Mesendoderm (in vitro differentiated cells): ENCODE measurements around the gene CLK1. TPM values are rescaled to one million over a fixed set of nuclear protein-coding genes. Genes with fewer than 3 reads are reported as not detected.
A peak's percentile ranks its signal among the peaks of the same experiment; 100 is the strongest.

ENCODE experiments used
- DNase-seq: peaks from one replicate; pipeline ENCODE4 v3.0.0; 2013
- H2AK5ac ChIP-seq: 2 replicates; pipeline ENCODE4 v1.6.1; 2013; ENCODE audit warnings: low read length, inconsistent platforms
- H2BK120ac ChIP-seq: 2 replicates; pipeline ENCODE4 v1.6.1; 2013; ENCODE audit warnings: low read depth, mild to moderate bottlenecking, low read length, moderate library complexity, mixed read lengths
- H2BK15ac ChIP-seq: replicated peaks from 2 replicates; pipeline ENCODE4 v1.6.1; 2013; ENCODE audit warnings: low read depth, mild to moderate bottlenecking, moderate library complexity
- H2BK5ac ChIP-seq: 2 replicates; pipeline ENCODE4 v1.6.1; 2013; ENCODE audit warnings: low read length, inconsistent platforms
- H3K18ac ChIP-seq: 2 replicates; pipeline ENCODE4 v1.6.1; 2013; ENCODE audit warnings: mild to moderate bottlenecking, low read length, mixed read lengths
- H3K23ac ChIP-seq: one replicate; pipeline ENCODE4 v1.6.1; 2013; ENCODE audit warnings: low read length
- H3K27ac ChIP-seq: 2 replicates; pipeline ENCODE4 v1.5.1; 2013; ENCODE audit warnings: low read depth, mild to moderate bottlenecking, inconsistent platforms, low read length, moderate library complexity
- H3K27me3 ChIP-seq: 2 replicates; pipeline ENCODE4 v1.6.1; 2013; ENCODE audit warnings: low read length, control low read depth, mild to moderate bottlenecking, inconsistent platforms; ENCODE audit not compliant: insufficient read depth, poor library complexity
- H3K36me3 ChIP-seq: 2 replicates; pipeline ENCODE4 v1.6.1; 2013; ENCODE audit warnings: low read length, inconsistent platforms; ENCODE audit not compliant: control insufficient read depth, insufficient read depth
- H3K4ac ChIP-seq: one replicate; pipeline ENCODE4 v1.6.1; 2013; ENCODE audit warnings: low read depth, mild to moderate bottlenecking, low read length, moderate library complexity
- H3K4me1 ChIP-seq: 2 replicates; pipeline ENCODE4 v1.6.1; 2013; ENCODE audit warnings: low read depth, low read length, inconsistent platforms; ENCODE audit not compliant: control insufficient read depth
- H3K4me2 ChIP-seq: 2 replicates; pipeline ENCODE4 v1.6.1; 2013; ENCODE audit warnings: low read length
- H3K4me3 ChIP-seq: 2 replicates; pipeline ENCODE4 v1.5.1; 2013; ENCODE audit warnings: mild to moderate bottlenecking, low read length
- H3K56ac ChIP-seq: one replicate; pipeline ENCODE4 v1.6.1; 2013; ENCODE audit warnings: low read length
- H3K79me1 ChIP-seq: 2 replicates; pipeline ENCODE4 v1.6.1; 2013; ENCODE audit warnings: low read length, inconsistent platforms
- H3K79me2 ChIP-seq: 2 replicates; pipeline ENCODE4 v1.6.1; 2013; ENCODE audit warnings: mild to moderate bottlenecking, low read length; ENCODE audit not compliant: control insufficient read depth, insufficient read depth
- H3K9ac ChIP-seq: 2 replicates; pipeline ENCODE4 v1.6.1; 2013; ENCODE audit warnings: low read length, inconsistent platforms
- H4K5ac ChIP-seq: one replicate; pipeline ENCODE4 v1.6.1; 2013; ENCODE audit warnings: low read length
- H4K8ac ChIP-seq: one replicate; pipeline ENCODE4 v1.6.1; 2013; ENCODE audit warnings: low read depth, mild to moderate bottlenecking, control low read depth, low read length, moderate library complexity
- WGBS: extraction: QIAGEN DNeasy Blood & Tissue Kit; methylation state at CpG from one replicate; pipeline ENCODE4 v1.1.7; 2013; ENCODE audit warnings: low lambda C conversion rate, missing lambda C conversion rate; ENCODE audit not compliant: insufficient coverage; ENCODE audit errors: extremely low coverage; 5-methylcytosine and 5-hydroxymethylcytosine counted together
- polyA plus RNA-seq, 2 experiments: library from polyadenylated mRNA; stranded (reverse); fragments of 200-250 nt; gene quantifications; one replicate each; pipeline ENCODE4 v1.2.3, GENCODE V29; 2013

CLK1 gene
- polyA plus RNA-seq (2013, experiment 1 of 2): 33.3 TPM
- polyA plus RNA-seq (2013, experiment 2 of 2): 34.0 TPM

- H3K27ac ChIP-seq: peak within 1 kb of the TSS; percentile 85
- H3K79me2 ChIP-seq: peaks cover 33% of the 10 kb centered on the region
- peak within 1 kb of the TSS; percentile 82 for H3K18ac ChIP-seq
- H3K36me3 ChIP-seq: no peaks in the 10 kb centered on the region
- peak within 1 kb of the TSS; percentile 99 for H3K9ac ChIP-seq
- H3K23ac ChIP-seq: no peak within 1 kb of the TSS
- peak within 1 kb of the TSS; percentile 40 for H3K4me2 ChIP-seq
- peak within 1 kb of the TSS; percentile 80 for H2BK5ac ChIP-seq
- H3K27me3 ChIP-seq: no peaks in the 10 kb centered on the region
- no peak within 1 kb of the TSS for H2AK5ac ChIP-seq
- peak within 1 kb of the TSS; percentile 76 for H2BK120ac ChIP-seq
- peak; percentile 93 for DNase-seq
- peak within 1 kb of the TSS; percentile 94 for H3K4me3 ChIP-seq
- no peak within 1 kb of the TSS for H2BK15ac ChIP-seq
- peak within 1 kb of the TSS; percentile 98 for H4K8ac ChIP-seq
- H3K4ac ChIP-seq: peak within 1 kb of the TSS; percentile 92
- no CpG with 5 or more reads among the region's 89 CpGs for WGBS
- peak within 1 kb of the TSS; percentile 99 for H3K56ac ChIP-seq
- peaks cover 3% of the 10 kb centered on the region for H3K79me1 ChIP-seq
- H4K5ac ChIP-seq: no peak within 1 kb of the TSS
- H3K4me1 ChIP-seq: peaks cover 2% of the 10 kb centered on the region
These were observed at the start of gene CLK1 for GRCh38 chr2:200864176-200865034. Gene CLK1 (minus strand): TSS chr2:200864658. CDS start chr2:200861862, 2,796 bp downstream.

- DNase-seq: no peak
- Histone ChIP-seq H3K79me2 (no peaks in the 10 kb centered on the region), H4K8ac (no peak overlapping the region), H3K27me3 (peaks cover 2% of the 10 kb centered on the region), H4K5ac (no peak overlapping the region), H3K23ac (no peak overlapping the region), H3K4me2 (no peak overlapping the region), H2BK5ac (no peak overlapping the region), H3K27ac (no peak overlapping the region), H3K36me3 (peaks cover 2% of the 10 kb centered on the region), H3K56ac (no peak overlapping the region), H3K4ac (no peak overlapping the region), H2BK15ac (no peak overlapping the region), H2AK5ac (no peak overlapping the region), H3K4me3 (no peak overlapping the region), H3K4me1 (no peaks in the 10 kb centered on the region), H3K79me1 (no peaks in the 10 kb centered on the region), H2BK120ac (no peak overlapping the region), H3K18ac (no peak overlapping the region), H3K9ac (no peak overlapping the region)
These were observed 49.2 kb upstream of the CLK1 start for GRCh38 chr2:200913654-200914053.

DNA sequence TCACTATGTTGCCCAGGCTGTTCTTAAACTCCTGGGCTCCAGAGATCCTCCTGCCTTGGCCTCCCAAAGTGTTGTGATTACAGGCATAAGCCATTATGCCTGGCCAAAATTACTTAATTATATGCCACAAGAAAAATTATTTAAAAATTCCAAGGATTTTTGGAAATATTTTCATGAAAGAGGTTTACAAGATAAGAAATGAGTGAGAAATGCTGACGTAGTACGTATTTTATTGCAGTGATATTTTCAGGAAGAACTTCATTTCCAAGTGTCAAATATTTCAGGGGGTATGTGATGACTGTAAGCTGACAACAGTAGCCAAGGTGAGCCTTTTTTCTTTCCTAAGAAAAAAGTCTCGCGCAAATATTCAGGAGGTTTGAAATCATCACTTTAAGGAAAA, 45.5 kb upstream of the CLK1 start:
- Histone ChIP-seq H3K4me2 (no peak overlapping the region), H3K18ac (no peak overlapping the region), H3K9ac (no peak overlapping the region), H4K5ac (no peak overlapping the region), H3K56ac (no peak overlapping the region), H3K4me3 (no peak overlapping the region), H2BK15ac (no peak overlapping the region), H3K27ac (no peak overlapping the region), H2BK120ac (no peak overlapping the region), H3K4ac (no peak overlapping the region), H3K4me1 (no peaks in the 10 kb centered on the region), H3K23ac (no peak overlapping the region), H2BK5ac (no peak overlapping the region), H2AK5ac (no peak overlapping the region), H4K8ac (no peak overlapping the region), H3K27me3 (peaks cover 2% of the 10 kb centered on the region), H3K79me2 (no peaks in the 10 kb centered on the region), H3K79me1 (no peaks in the 10 kb centered on the region), H3K36me3 (peaks cover 2% of the 10 kb centered on the region)
- DNase-seq: no peak
- WGBS: 100% methylated on average over 2 of the region's 4 CpGs

DNA sequence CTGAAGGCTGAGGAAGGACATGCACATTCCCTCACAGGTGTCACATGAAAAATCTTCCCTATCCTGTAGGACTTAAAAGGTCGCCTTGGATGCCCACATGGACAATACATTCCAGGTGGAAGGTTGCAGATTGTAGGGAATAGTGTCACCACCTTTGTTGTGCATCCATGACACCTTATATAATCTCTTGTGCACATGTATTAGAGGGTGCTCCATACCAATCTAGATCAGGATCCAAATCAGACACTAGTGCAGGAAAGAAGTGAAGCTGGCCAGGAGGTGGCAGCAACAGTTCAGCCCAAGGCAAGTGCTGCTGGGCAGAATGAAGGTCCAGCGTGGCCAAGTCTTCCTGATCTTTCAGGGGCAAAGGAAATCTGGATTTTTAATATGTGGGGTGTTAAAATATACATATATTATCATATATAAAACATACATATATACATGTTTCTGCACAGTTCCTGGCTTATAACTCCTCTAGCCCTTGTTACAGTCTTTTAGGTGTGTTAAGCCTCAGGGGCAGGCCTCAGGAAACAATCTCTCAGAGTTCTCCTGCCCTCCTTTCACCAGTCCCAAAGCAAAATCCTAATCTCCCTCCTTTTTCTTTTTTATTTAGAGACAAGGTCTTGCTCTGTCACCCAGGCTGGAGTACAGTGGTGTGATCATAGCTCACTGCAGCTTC, 41.3 kb upstream of the CLK1 start:
- Histone ChIP-seq H3K4me3 (no peak overlapping the region), H2AK5ac (no peak overlapping the region), H3K23ac (no peak overlapping the region), H3K9ac (no peak overlapping the region), H3K79me2 (no peaks in the 10 kb centered on the region), H3K4me2 (no peak overlapping the region), H2BK5ac (no peak overlapping the region), H3K4me1 (no peaks in the 10 kb centered on the region), H2BK15ac (no peak overlapping the region), H3K36me3 (peaks cover 2% of the 10 kb centered on the region), H3K27me3 (peaks cover 2% of the 10 kb centered on the region), H3K18ac (no peak overlapping the region), H3K56ac (no peak overlapping the region), H3K4ac (no peak overlapping the region), H3K27ac (no peak overlapping the region), H2BK120ac (no peak overlapping the region), H4K8ac (no peak overlapping the region), H4K5ac (no peak overlapping the region), H3K79me1 (no peaks in the 10 kb centered on the region)
- DNase-seq: peak; percentile 75
- no CpG with 5 or more reads among the region's 2 CpGs for WGBS

- no peak overlapping the region for H2BK15ac ChIP-seq
- no peak overlapping the region for H3K4ac ChIP-seq
- WGBS: no CpG with 5 or more reads among the region's 4 CpGs
- H2BK120ac ChIP-seq: no peak overlapping the region
- no peak overlapping the region for H3K18ac ChIP-seq
- no peak overlapping the region for H3K56ac ChIP-seq
- H3K4me1 ChIP-seq: no peaks in the 10 kb centered on the region
- no peak overlapping the region for H3K27ac ChIP-seq
- H3K4me3 ChIP-seq: no peak overlapping the region
- H3K27me3 ChIP-seq: no peaks in the 10 kb centered on the region
- no peak overlapping the region for H3K4me2 ChIP-seq
- no peak overlapping the region for H3K23ac ChIP-seq
- no peaks in the 10 kb centered on the region for H3K79me1 ChIP-seq
- H3K36me3 ChIP-seq: peaks cover 5% of the 10 kb centered on the region
- H2BK5ac ChIP-seq: no peak overlapping the region
- H4K8ac ChIP-seq: no peak overlapping the region
- DNase-seq: peak; percentile 96
- H3K79me2 ChIP-seq: no peaks in the 10 kb centered on the region
- no peak overlapping the region for H2AK5ac ChIP-seq
- H3K9ac ChIP-seq: no peak overlapping the region
- H4K5ac ChIP-seq: no peak overlapping the region
These were observed 37.1 kb upstream of the CLK1 start for GRCh38 chr2:200901459-200902072.
